ENCODE data around the gene AKAP13. TPM values are rescaled to one million over a fixed set of nuclear protein-coding genes. Genes with fewer than 3 reads are reported as not detected.
A peak's percentile ranks its signal among the peaks of the same experiment; 100 is the strongest.

Gene AKAP13
- polyA plus RNA-seq, 3 donors, result 47.9 to 99.7 (median 92.6) TPM

- Mint-ChIP-seq H3K27me3 (ENCODE audit: low read depth in 3 of 3) (peaks cover 2 to 6% (median 2%) of the 10 kb centered on the region in 3 donors), H3K4me1 (no peaks in the 10 kb centered on the region), H3K36me3 (no peaks in the 10 kb centered on the region), H3K4me3 (no peak overlapping the region), H3K9me3 (no peaks in the 10 kb centered on the region), H3K27ac (peak overlapping the region in 1 of 7 donors; percentile 21)
- no peak overlapping the region for H3K9ac ChIP-seq (ENCODE audit: insufficient read depth, low read length, poor library complexity, severe bottlenecking)
- DNase-seq, result no peak
- no peak overlapping the region for H3K4me2 ChIP-seq (replicated peaks; ENCODE audit: extremely low read depth, low read length, poor library complexity, severe bottlenecking)
- no peaks in the 10 kb centered on the region for H3K27me3 ChIP-seq (ENCODE audit: control insufficient read depth in 2 of 2, insufficient read depth in 2 of 2, low read length in 2 of 2)
- WGBS (ENCODE audit: insufficient coverage), result 72% methylated on average over 2 of the region's 5 CpGs
- no peaks in the 10 kb centered on the region for H3K79me2 ChIP-seq (ENCODE audit: insufficient read depth, low read length)
- intact Hi-C loops (cut with micrococcal nuclease), result no loop called here
- no peak for TF ChIP-seq CTCF (IDR thresholded peaks at IDR 0.05)
- no peaks in the 10 kb centered on the region for H3K36me3 ChIP-seq (replicated peaks in 1 of 2; ENCODE audit: control insufficient read depth in 1 of 2, insufficient read depth in 2 of 2, low read length in 2 of 2)
- H4K20me1 ChIP-seq (ENCODE audit: insufficient read depth, low read length), result no peaks in the 10 kb centered on the region
- peaks cover 0 to under 1% of the 10 kb centered on the region in 2 donors for H3K4me1 ChIP-seq (ENCODE audit: control insufficient read depth in 1 of 2, insufficient read depth in 2 of 2, low read length in 2 of 2)
- no peak overlapping the region for H3K27ac ChIP-seq (ENCODE audit: low read depth in 1 of 2, low read length in 2 of 2)
- no peak overlapping the region for H2AFZ ChIP-seq (ENCODE audit: insufficient read depth, low read depth, low read length, poor library complexity, severe bottlenecking)
- no peak overlapping the region for H3K4me3 ChIP-seq (replicated peaks in 1 of 3; ENCODE audit: low read depth in 2 of 3, low read length in 3 of 3)
- no peaks in the 10 kb centered on the region for H3K9me3 ChIP-seq (replicated peaks in 1 of 2; ENCODE audit: control insufficient read depth in 1 of 2, insufficient read depth in 1 of 2, low read length in 2 of 2)
Measured at GRCh38 chr15:85336880-85337279, 43.5 kb upstream of the AKAP13 start.

DNA sequence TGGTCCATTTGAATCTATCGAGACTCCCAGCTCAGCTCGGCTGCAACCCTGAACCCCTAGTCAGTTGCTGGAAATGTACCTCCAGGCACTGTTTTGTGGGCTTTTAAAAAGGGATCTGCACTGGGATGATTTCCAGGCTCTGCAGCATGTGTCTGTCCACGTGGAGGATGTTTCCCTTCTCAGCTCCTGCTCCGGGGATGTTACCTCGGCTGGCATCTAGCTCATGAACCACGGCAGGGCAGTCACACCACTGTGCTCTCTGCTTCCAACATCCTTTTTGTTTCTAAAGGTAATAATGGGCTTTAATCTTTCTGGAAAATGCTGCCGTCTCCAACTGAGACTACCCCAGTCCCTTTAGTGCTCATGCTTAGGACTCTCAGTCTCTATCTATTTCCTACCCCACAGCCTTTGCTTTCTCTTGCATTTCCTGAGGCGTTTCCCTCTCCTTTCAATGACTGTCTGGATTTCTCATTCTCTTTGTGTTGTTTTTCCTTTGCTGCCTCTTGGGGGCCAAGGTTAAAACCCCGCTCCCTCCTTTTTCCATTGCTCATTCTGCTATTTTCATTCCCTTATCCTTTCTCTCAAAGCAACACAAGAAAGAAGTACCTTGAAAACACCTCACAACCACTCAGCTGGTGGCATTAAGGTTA is 42.9 kb upstream of the AKAP13 start:
- no peak for DNase-seq
- H3K9ac ChIP-seq (ENCODE audit: insufficient read depth, low read length, poor library complexity, severe bottlenecking), result no peak overlapping the region
- no peaks in the 10 kb centered on the region for H3K36me3 ChIP-seq (replicated peaks in 1 of 2; ENCODE audit: control insufficient read depth in 1 of 2, insufficient read depth in 2 of 2, low read length in 2 of 2)
- H2AFZ ChIP-seq (ENCODE audit: insufficient read depth, low read depth, low read length, poor library complexity, severe bottlenecking), result no peak overlapping the region
- no peaks in the 10 kb centered on the region for H4K20me1 ChIP-seq (ENCODE audit: insufficient read depth, low read length)
- no peaks in the 10 kb centered on the region for H3K79me2 ChIP-seq (ENCODE audit: insufficient read depth, low read length)
- no peaks in the 10 kb centered on the region for H3K9me3 Mint-ChIP-seq
- no peaks in the 10 kb centered on the region for H3K27me3 ChIP-seq (ENCODE audit: control insufficient read depth in 2 of 2, insufficient read depth in 2 of 2, low read length in 2 of 2)
- H3K27ac ChIP-seq (ENCODE audit: low read depth in 1 of 2, low read length in 2 of 2), result no peak overlapping the region
- H3K9me3 ChIP-seq (replicated peaks in 1 of 2; ENCODE audit: control insufficient read depth in 1 of 2, insufficient read depth in 1 of 2, low read length in 2 of 2), result no peaks in the 10 kb centered on the region
- intact Hi-C loops (cut with micrococcal nuclease), result no loop called here
- no peaks in the 10 kb centered on the region for H3K4me1 ChIP-seq (ENCODE audit: control insufficient read depth in 1 of 2, insufficient read depth in 2 of 2, low read length in 2 of 2)
- WGBS (ENCODE audit: insufficient coverage), result 88% methylated on average over 4 of the region's 9 CpGs
- H3K27ac Mint-ChIP-seq, result no peak overlapping the region
- no peak overlapping the region for H3K4me3 Mint-ChIP-seq
- no peak overlapping the region for H3K4me2 ChIP-seq (replicated peaks; ENCODE audit: extremely low read depth, low read length, poor library complexity, severe bottlenecking)
- H3K36me3 Mint-ChIP-seq, result no peaks in the 10 kb centered on the region
- H3K4me1 Mint-ChIP-seq, result no peaks in the 10 kb centered on the region
- TF ChIP-seq CTCF (IDR thresholded peaks at IDR 0.05), result no peak
- H3K27me3 Mint-ChIP-seq (ENCODE audit: low read depth in 3 of 3), result peaks cover 2 to 9% (median 2%) of the 10 kb centered on the region in 3 donors
- H3K4me3 ChIP-seq (replicated peaks in 1 of 3; ENCODE audit: low read depth in 2 of 3, low read length in 3 of 3), result no peak overlapping the region
